ENCODE data around the gene ARL5B.

Gene ARL5B

DNA sequence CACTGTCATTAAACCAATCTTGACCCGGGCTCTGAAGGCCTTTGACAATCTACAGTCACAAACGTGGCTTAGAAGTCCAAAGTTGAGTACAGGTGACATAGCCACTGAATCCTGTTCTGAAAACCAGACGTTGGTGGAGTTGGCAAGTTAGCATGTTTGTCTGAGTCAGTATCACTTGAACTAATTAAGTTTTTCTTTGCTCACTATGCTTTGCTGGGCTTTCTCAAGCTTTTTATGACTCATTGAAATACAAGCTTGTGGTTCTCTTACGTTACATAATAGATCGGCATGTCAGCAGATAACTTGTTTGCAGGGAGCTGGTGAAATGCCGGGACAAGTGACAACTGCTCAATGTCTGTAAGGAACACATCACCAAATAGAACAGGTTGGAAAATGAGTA is 53.8 kb downstream of the ARL5B start:
- peak; percentile 70 for DNase-seq

- no peak for DNase-seq
Measured at GRCh38 chr10:18718991-18719390, 59.8 kb downstream of the ARL5B start.

DNA sequence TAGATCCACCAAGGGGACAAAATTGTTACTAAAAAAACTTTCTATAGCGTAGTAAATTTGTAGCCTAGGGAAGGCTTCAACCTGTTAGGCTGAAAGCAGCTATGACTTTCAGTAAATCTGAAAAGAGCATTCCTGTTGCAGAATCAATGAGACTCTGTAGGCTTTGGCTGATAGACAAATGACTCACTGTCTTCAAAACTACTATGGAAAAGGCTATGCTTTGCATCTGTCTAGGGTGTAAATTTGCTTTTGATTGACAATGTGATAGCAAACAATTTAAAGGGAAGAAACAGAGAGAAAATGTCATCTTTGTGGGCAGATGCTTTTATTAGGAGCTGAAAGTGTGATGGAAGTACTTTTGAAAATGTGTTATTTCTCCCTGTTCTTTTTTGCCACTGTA is 60.6 kb downstream of the ARL5B start:
- no peak for DNase-seq

DNA sequence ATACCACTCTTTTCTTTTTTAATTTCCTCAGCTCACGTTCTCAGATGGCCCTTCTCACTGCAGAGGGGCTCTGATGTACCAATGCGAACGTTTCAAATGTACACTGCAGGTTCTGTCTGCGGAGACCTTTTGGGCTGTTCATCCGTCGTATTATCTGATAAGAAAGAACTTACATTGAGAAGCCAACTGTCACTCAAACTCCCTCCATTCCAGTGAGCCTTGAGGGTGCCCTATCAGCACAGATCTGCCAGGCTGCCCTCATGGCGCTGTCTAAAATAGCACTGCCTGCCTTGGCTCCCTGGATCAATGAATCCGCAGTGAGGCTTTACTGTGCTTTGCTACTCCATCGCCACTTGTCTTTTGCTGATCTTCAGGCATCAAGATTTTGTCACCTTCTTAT is 61.8 kb downstream of the ARL5B start:
- no peak for DNase-seq

DNA sequence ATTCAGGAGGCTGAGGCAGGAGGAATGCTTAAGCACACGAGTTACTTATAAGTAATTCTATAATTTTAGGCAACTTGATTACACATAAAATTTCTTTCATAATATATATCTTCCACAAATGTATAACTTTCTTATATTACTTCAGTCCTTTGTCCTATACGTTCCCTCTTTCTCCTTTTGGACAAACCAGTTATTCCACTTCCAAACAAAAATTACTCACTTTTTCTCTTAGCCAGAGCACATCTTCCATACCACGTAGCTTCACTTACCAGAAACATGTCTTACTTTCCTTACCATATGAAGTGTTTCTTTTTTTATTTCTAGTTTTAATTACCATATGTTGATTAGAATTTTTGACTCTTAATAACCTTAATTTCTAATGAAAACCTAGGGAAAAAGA is 64.6 kb downstream of the ARL5B start:
- no peak for DNase-seq

All from fibroblast of skin of back (primary cell).